Activated CD8-positive, alpha-beta T cell treated with anti-CD3 and anti-CD28 coated beads for 36 hours (primary cell): ENCODE results near the gene PRPF39. TPM values are rescaled to one million over a fixed set of nuclear protein-coding genes. Genes with fewer than 3 reads are reported as not detected.
"Not testable (repeated sequence)": the region's sequence is repeated elsewhere in the genome, so short reads cannot be mapped to it uniquely, and the experiment has no call there.

Experiments
- ATAC-seq: fragments of 200-7000 bp; cut with Tn5 transposase; one replicate; pipeline ENCODE4 v1.10.0; 2021; ENCODE audit warnings: mild to moderate bottlenecking, moderate library complexity
- CTCF ChIA-PET: fragments of 350-600 bp; sonication (Branson Sonifier 250); formaldehyde crosslinking; loops from one replicate; lab custom pipeline; 2021; ENCODE audit warnings: antibody characterized with exemption; lab: Charles Lee
- POLR2A ChIA-PET: fragments of 350-600 bp; sonication (Branson Sonifier 250); formaldehyde crosslinking; loops from one replicate; lab custom pipeline; 2021; ENCODE audit warnings: antibody characterized with exemption; lab: Charles Lee
- DNase-seq: peaks from one replicate; pipeline ENCODE4 v3.0.0-alpha.2; 2020
- H3K27ac Mint-ChIP-seq: one replicate; pipeline ENCODE4 v1.8.0; 2021; ENCODE audit warnings: mild to moderate bottlenecking, mixed read lengths
- H3K27me3 Mint-ChIP-seq: one replicate; pipeline ENCODE4 v1.8.0; 2021; ENCODE audit warnings: mixed read lengths
- H3K36me3 Mint-ChIP-seq: one replicate; pipeline ENCODE4 v1.8.0; 2021; ENCODE audit warnings: low read depth, mixed read lengths
- H3K4me1 Mint-ChIP-seq: one replicate; pipeline ENCODE4 v1.8.0; 2021; ENCODE audit warnings: low read depth, mixed read lengths
- H3K4me3 Mint-ChIP-seq: one replicate; pipeline ENCODE4 v1.8.0; 2021; ENCODE audit warnings: mild to moderate bottlenecking, moderate library complexity, mixed read lengths
- H3K9me3 Mint-ChIP-seq: one replicate; pipeline ENCODE4 v1.8.0; 2021; ENCODE audit warnings: mixed read lengths
- CTCF ChIP-seq: fragments of 200-600 bp; IDR thresholded peaks from one replicate; pipeline ENCODE4 v1.8.0; 2022; ENCODE audit warnings: antibody characterized with exemption, mild to moderate bottlenecking
- intact Hi-C: fragments of 100-400 bp; cut with micrococcal nuclease; formaldehyde crosslinking; loops from one replicate; pipeline ENCODE4 v1.10.0; 2022
- total RNA-seq, 2 experiments: library from RNA; stranded (reverse); gene quantifications; one replicate each; pipeline ENCODE4 v1.2.3, GENCODE V29; 2021

The PRPF39 gene
- total RNA-seq, 2 experiments from 2014 or later = 45.7 to 48.3 TPM

GRCh38 chr14:45140661-45141187 lies 56.8 kb downstream of the PRPF39 start:
- H3K36me3 Mint-ChIP-seq = peaks cover 21% of the 10 kb centered on the region
- no peak overlapping the region for H3K4me3 Mint-ChIP-seq
- intact Hi-C loops = no loop called here
- peaks cover 24% of the 10 kb centered on the region for H3K4me1 Mint-ChIP-seq
- H3K27ac Mint-ChIP-seq = no peak overlapping the region
- H3K9me3 Mint-ChIP-seq = no peaks in the 10 kb centered on the region
- no peaks in the 10 kb centered on the region for H3K27me3 Mint-ChIP-seq
- DNase-seq (no peak), ATAC-seq (no peak)
- ChIA-PET CTCF (interaction anchor here (1.0 kb wide), 1 partner anchor 128 kb away, joined by 3 read pairs; no protein-coding TSS in a partner anchor), POLR2A (no interaction called here)
- no peak for TF ChIP-seq CTCF

GRCh38 chr14:45142083-45142482 lies 58.2 kb downstream of the PRPF39 start:
- POLR2A ChIA-PET = not testable (repeated sequence)

GRCh38 chr14:45144658-45145057 lies 60.7 kb downstream of the PRPF39 start:
- POLR2A ChIA-PET = interaction anchor here (0.7 kb wide), 1 partner anchor 9 kb away, joined by 3 read pairs; the partner anchor contains the start of gene FANCM
- TF ChIP-seq CTCF = no peak
- no peak overlapping the region for H3K4me3 Mint-ChIP-seq
- intact Hi-C loops = no loop called here
- ATAC-seq = no peak
- no peaks in the 10 kb centered on the region for H3K27me3 Mint-ChIP-seq
- CTCF ChIA-PET = interaction anchor here (0.6 kb wide), 1 partner anchor 277 kb away, joined by 3 read pairs; no protein-coding TSS in a partner anchor
- H3K4me1 Mint-ChIP-seq = peaks cover 7% of the 10 kb centered on the region
- no peak for DNase-seq
- no peaks in the 10 kb centered on the region for H3K9me3 Mint-ChIP-seq
- no peak overlapping the region for H3K27ac Mint-ChIP-seq
- peaks cover 22% of the 10 kb centered on the region for H3K36me3 Mint-ChIP-seq

More at GRCh38 chr14:45142083-45142482, 58.2 kb downstream of the PRPF39 start:
- H3K9me3 Mint-ChIP-seq, CTCF ChIA-PET, ATAC-seq, DNase-seq, H3K4me3 Mint-ChIP-seq, H3K27ac Mint-ChIP-seq, intact Hi-C loops, H3K27me3 Mint-ChIP-seq: not testable (repeated sequence)
- peaks cover 23% of the 10 kb centered on the region for H3K4me1 Mint-ChIP-seq
- peaks cover 24% of the 10 kb centered on the region for H3K36me3 Mint-ChIP-seq

GRCh38 chr14:45145214-45145613 lies 61.3 kb downstream of the PRPF39 start:
- no peak for ATAC-seq
- peaks cover 4% of the 10 kb centered on the region for H3K4me1 Mint-ChIP-seq
- no peaks in the 10 kb centered on the region for H3K9me3 Mint-ChIP-seq
- H3K4me3 Mint-ChIP-seq = no peak overlapping the region
- H3K27ac Mint-ChIP-seq = no peak overlapping the region
- POLR2A ChIA-PET = no interaction called here
- no peaks in the 10 kb centered on the region for H3K27me3 Mint-ChIP-seq
- CTCF ChIA-PET = no interaction called here
- intact Hi-C loops = no loop called here
- peaks cover 22% of the 10 kb centered on the region for H3K36me3 Mint-ChIP-seq
- DNase-seq = no peak
- TF ChIP-seq CTCF = no peak

GRCh38 chr14:45149602-45150001 lies 65.7 kb downstream of the PRPF39 start:
- CTCF ChIA-PET = no interaction called here
- no peak for TF ChIP-seq CTCF
- intact Hi-C loops = no loop called here
- DNase-seq (no peak), ATAC-seq (no peak)
- Mint-ChIP-seq H3K4me3 (no peak overlapping the region), H3K27me3 (no peaks in the 10 kb centered on the region), H3K27ac (no peak overlapping the region), H3K9me3 (no peaks in the 10 kb centered on the region), H3K4me1 (no peaks in the 10 kb centered on the region), H3K36me3 (peaks cover 14% of the 10 kb centered on the region)
- POLR2A ChIA-PET = no interaction called here
